Transverse colon (tissue), 4 donors: ENCODE results near the gene ACAD11.

Source experiments
- CTCF ChIP-seq, 5 experiments: fragments of 200-600 bp in 3 of 5; fragments of 450-650 bp in 2 of 5; sonication (generic) in 3 of 5; IDR thresholded peaks; 1 replicate in 2 of 5; 2 replicates in 3 of 5; pipeline ENCODE4 v1.5.1; 2016 to 2017; ENCODE audit warnings: antibody characterized with exemption in 5 of 5, inconsistent platforms in 3 of 5, mild to moderate bottlenecking in 2 of 5, moderate library complexity in 1 of 5
- EP300 ChIP-seq: sonication (generic); formaldehyde crosslinking; IDR thresholded peaks from one replicate; pipeline ENCODE4 v1.6.1; 2017; ENCODE audit warnings: antibody characterized with exemption, low read depth
- POLR2A ChIP-seq: fragments of 450-650 bp; IDR thresholded peaks from one replicate; pipeline ENCODE4 v1.6.1; 2016; ENCODE audit warnings: antibody characterized with exemption, mild to moderate bottlenecking, moderate library complexity
- POLR2AphosphoS5 ChIP-seq, 3 donors: sonication (generic); formaldehyde crosslinking; IDR thresholded peaks; one replicate each; pipeline ENCODE4 v1.6.1; 2016; ENCODE audit warnings: antibody characterized with exemption in 3 of 3

GRCh38 chr3:132624790-132625189 is 34.8 kb downstream of the ACAD11 start:
- TF ChIP-seq CTCF (IDR thresholded peaks at IDR 0.05) (no peak), POLR2AphosphoS5 (IDR thresholded peaks at IDR 0.05) (no peak), POLR2A (no peak), EP300 (no peak)
